ENCODE measurements around the gene KIF17.
"Not testable (repeated sequence)": the region's sequence is repeated elsewhere in the genome, so short reads cannot be mapped to it uniquely, and the experiment has no call there.

The KIF17 gene

GRCh38 chr1:20720631-20721091 is 2.9 kb upstream of the KIF17 start:
- Histone ChIP-seq H3K27ac (ENCODE audit: insufficient read depth, low read length, poor library complexity, severe bottlenecking) (no peak overlapping the region), H3K4me1 (ENCODE audit: control insufficient read depth, insufficient read depth, low read length, poor library complexity, severe bottlenecking) (peaks cover 4% of the 10 kb centered on the region), H3K27me3 (replicated peaks; ENCODE audit: control insufficient read depth, insufficient read depth, low read length, poor library complexity, severe bottlenecking) (no peaks in the 10 kb centered on the region), H3K4me3 (ENCODE audit: insufficient read depth, low read depth, low read length, poor library complexity, severe bottlenecking) (no peak overlapping the region), H3K9me3 (ENCODE audit: control insufficient read depth, low read length) (no peaks in the 10 kb centered on the region), H3K36me3 (ENCODE audit: control insufficient read depth, insufficient read depth, low read length) (no peaks in the 10 kb centered on the region)
- no peak for DNase-seq

DNA sequence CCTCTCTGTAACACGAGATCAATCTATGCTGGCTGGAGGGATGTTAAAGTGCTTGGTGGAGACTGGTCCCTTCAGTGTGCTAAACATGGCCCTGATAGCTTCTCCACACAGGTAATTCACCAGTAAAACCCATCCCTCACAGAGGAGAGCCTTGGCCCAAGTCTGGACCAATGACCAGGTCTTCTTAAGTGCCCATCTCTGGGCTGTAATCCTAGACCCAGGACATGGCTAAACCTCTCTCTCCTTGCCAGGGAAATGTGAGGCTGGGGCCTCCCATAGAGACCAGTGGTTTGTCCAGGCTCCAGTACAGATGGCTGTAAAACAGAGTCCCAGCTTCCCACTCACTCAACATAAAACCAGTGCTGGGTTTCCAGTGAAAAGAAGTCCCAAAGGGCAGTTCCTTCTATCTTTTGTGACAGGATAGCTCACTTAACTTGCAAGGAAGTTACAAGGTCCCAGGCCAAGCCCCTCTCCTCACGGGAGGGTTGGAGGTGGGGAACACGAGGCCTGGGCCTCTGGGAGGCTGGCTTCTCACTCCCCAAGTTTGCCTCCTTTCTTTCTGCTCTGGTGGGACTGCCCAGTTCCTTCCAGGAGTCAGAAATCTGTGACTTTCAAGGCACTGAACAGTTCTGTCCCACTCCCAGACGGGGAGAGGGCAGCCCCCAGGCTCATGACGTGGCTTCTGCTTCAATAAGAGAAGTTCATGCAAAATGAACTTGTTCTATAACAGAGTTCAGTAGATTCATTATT is 2.2 kb upstream of the KIF17 start:
- Histone ChIP-seq H3K9me3 (ENCODE audit: control insufficient read depth, low read length) (no peaks in the 10 kb centered on the region), H3K27ac (ENCODE audit: insufficient read depth, low read length, poor library complexity, severe bottlenecking) (no peak overlapping the region), H3K4me1 (ENCODE audit: control insufficient read depth, insufficient read depth, low read length, poor library complexity, severe bottlenecking) (peaks cover 4% of the 10 kb centered on the region), H3K36me3 (ENCODE audit: control insufficient read depth, insufficient read depth, low read length) (no peaks in the 10 kb centered on the region), H3K4me3 (ENCODE audit: insufficient read depth, low read depth, low read length, poor library complexity, severe bottlenecking) (no peak overlapping the region), H3K27me3 (replicated peaks; ENCODE audit: control insufficient read depth, insufficient read depth, low read length, poor library complexity, severe bottlenecking) (no peaks in the 10 kb centered on the region)
- no peak for DNase-seq

DNA sequence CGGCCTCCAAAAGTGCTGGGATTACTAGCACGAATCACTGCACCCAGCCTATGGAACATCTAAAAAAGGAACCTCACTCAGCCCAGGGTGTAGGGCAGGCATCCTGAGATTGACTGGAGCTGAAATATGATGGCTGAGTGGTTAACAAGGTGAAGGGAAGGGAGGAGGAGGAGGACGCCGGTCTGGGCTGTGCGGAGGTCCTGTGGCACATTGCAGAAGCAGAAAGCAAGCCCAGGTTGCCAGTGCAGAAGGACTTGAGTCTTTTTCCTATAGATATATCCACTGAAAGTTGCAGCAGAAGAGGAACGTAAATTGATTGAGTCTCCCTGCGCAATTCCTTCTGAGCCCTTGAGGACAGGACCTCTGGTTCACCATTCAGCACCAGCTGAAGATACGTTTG is 1.5 kb upstream of the KIF17 start:
- peaks cover 4% of the 10 kb centered on the region for H3K4me1 ChIP-seq (ENCODE audit: control insufficient read depth, insufficient read depth, low read length, poor library complexity, severe bottlenecking)
- DNase-seq = no peak
- H3K27me3 ChIP-seq (replicated peaks; ENCODE audit: control insufficient read depth, insufficient read depth, low read length, poor library complexity, severe bottlenecking) = no peaks in the 10 kb centered on the region

GRCh38 chr1:20718343-20718882 is 606 bp upstream of the KIF17 start:
- not testable (repeated sequence) for H3K4me1 ChIP-seq (ENCODE audit: control insufficient read depth, insufficient read depth, low read length, poor library complexity, severe bottlenecking); H3K9me3 ChIP-seq (ENCODE audit: control insufficient read depth, low read length); H3K27ac ChIP-seq (ENCODE audit: insufficient read depth, low read length, poor library complexity, severe bottlenecking); DNase-seq; H3K36me3 ChIP-seq (ENCODE audit: control insufficient read depth, insufficient read depth, low read length); H3K27me3 ChIP-seq (replicated peaks; ENCODE audit: control insufficient read depth, insufficient read depth, low read length, poor library complexity, severe bottlenecking)
- H3K4me3 ChIP-seq (ENCODE audit: insufficient read depth, low read depth, low read length, poor library complexity, severe bottlenecking) = peak overlapping the region; percentile 39

More for the DNA sequence above, 1.5 kb upstream of the KIF17 start:
- Histone ChIP-seq H3K36me3 (ENCODE audit: control insufficient read depth, insufficient read depth, low read length) (no peaks in the 10 kb centered on the region), H3K27ac (ENCODE audit: insufficient read depth, low read length, poor library complexity, severe bottlenecking) (no peak overlapping the region), H3K4me3 (ENCODE audit: insufficient read depth, low read depth, low read length, poor library complexity, severe bottlenecking) (no peak overlapping the region), H3K9me3 (ENCODE audit: control insufficient read depth, low read length) (no peaks in the 10 kb centered on the region)

DNA sequence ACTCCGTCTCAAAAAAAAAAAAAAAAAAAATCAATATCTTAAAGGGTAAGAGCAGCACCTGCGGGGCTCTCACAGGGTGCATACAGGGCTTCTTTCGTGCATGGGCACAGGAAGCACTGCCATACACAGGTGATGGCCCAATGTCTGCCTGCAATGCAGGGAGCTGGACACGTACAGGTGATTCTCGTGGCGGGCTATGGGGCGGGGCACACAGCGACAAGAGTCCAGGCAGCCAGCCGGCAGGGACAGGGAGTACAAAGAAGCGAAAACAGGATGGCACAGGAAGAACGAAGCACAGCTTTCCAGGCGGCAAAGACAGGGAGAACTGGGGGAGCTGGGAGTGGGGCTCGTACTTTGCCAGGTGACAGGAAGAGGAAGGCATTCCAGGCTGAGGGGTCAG is 1.6 kb downstream of the KIF17 start:
- DNase-seq = no peak
- Histone ChIP-seq H3K27ac (ENCODE audit: insufficient read depth, low read length, poor library complexity, severe bottlenecking) (no peak overlapping the region), H3K36me3 (ENCODE audit: control insufficient read depth, insufficient read depth, low read length) (no peaks in the 10 kb centered on the region), H3K9me3 (ENCODE audit: control insufficient read depth, low read length) (no peaks in the 10 kb centered on the region), H3K4me1 (ENCODE audit: control insufficient read depth, insufficient read depth, low read length, poor library complexity, severe bottlenecking) (peaks cover 4% of the 10 kb centered on the region), H3K4me3 (ENCODE audit: insufficient read depth, low read depth, low read length, poor library complexity, severe bottlenecking) (no peak overlapping the region), H3K27me3 (replicated peaks; ENCODE audit: control insufficient read depth, insufficient read depth, low read length, poor library complexity, severe bottlenecking) (no peaks in the 10 kb centered on the region)

DNA sequence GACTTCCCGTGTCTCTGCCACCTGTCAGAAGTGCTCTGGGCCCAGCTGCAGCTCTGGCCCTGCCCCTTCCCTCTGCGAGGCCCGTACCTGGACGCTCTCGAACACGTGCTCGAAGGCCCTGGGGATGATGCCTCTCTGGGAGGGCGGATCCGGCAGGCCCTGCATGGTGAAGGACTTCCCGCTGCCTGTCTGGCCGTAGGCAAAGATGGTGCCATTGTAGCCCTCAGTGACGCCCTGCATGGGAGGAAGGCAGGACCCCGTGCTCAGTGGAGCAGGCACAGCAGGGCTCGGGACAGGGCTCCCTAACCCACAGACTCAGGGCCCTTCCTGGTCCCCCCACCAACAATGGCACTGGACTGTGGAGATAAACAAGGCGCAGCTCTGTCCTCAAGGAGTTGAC is 2.4 kb downstream of the KIF17 start:
- Histone ChIP-seq H3K4me3 (ENCODE audit: insufficient read depth, low read depth, low read length, poor library complexity, severe bottlenecking) (no peak overlapping the region), H3K9me3 (ENCODE audit: control insufficient read depth, low read length) (no peaks in the 10 kb centered on the region), H3K4me1 (ENCODE audit: control insufficient read depth, insufficient read depth, low read length, poor library complexity, severe bottlenecking) (peaks cover 4% of the 10 kb centered on the region), H3K27me3 (replicated peaks; ENCODE audit: control insufficient read depth, insufficient read depth, low read length, poor library complexity, severe bottlenecking) (no peaks in the 10 kb centered on the region), H3K36me3 (ENCODE audit: control insufficient read depth, insufficient read depth, low read length) (no peaks in the 10 kb centered on the region), H3K27ac (ENCODE audit: insufficient read depth, low read length, poor library complexity, severe bottlenecking) (no peak overlapping the region)
- no peak for DNase-seq

DNA sequence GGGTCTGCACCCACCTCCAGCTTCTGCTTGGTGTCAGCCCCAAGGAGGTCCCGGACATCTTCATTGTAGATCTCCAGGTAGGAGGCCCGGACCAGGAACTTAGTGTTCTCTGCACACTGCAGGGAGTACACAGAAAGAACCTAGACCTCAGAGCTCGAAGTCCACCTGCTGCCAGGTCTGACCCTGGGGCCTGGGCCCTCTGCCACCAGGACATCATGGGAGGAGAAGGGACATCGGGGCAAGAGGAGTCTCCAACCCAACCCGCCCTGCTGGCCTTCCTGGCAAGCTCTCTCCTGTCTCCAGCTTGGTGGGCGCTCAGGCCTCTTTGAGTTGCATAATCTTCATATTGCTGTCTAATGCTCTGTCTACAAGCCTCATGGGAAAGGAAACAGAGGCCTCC is 4.4 kb downstream of the KIF17 start:
- H3K27ac ChIP-seq (ENCODE audit: insufficient read depth, low read length, poor library complexity, severe bottlenecking) = no peak overlapping the region
- no peaks in the 10 kb centered on the region for H3K9me3 ChIP-seq (ENCODE audit: control insufficient read depth, low read length)
- no peak for DNase-seq

DNA sequence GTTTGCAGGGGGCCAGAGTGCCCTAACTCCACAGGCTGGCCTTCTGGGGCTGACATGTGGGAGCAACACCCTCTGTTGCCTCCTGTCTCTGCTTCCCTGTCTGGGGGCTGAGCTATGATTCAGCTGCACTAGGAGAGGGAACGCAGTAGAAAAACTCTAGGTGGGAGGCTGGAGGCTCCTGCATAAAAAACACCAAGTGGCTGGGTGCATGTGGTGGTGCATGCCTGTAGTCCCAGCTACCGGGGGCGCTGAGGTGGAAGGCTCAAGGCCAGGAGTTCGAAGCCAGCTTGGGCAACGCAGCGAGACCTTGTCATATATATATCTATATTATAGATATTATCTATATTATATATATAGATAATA is 5.6 kb downstream of the KIF17 start:
- DNase-seq = no peak
- H3K27me3 ChIP-seq (replicated peaks; ENCODE audit: control insufficient read depth, insufficient read depth, low read length, poor library complexity, severe bottlenecking) = no peaks in the 10 kb centered on the region
- no peaks in the 10 kb centered on the region for H3K9me3 ChIP-seq (ENCODE audit: control insufficient read depth, low read length)
- no peak overlapping the region for H3K27ac ChIP-seq (ENCODE audit: insufficient read depth, low read length, poor library complexity, severe bottlenecking)
- H3K36me3 ChIP-seq (ENCODE audit: control insufficient read depth, insufficient read depth, low read length) = no peaks in the 10 kb centered on the region
- H3K4me1 ChIP-seq (ENCODE audit: control insufficient read depth, insufficient read depth, low read length, poor library complexity, severe bottlenecking) = peaks cover under 1% of the 10 kb centered on the region
- no peak overlapping the region for H3K4me3 ChIP-seq (ENCODE audit: insufficient read depth, low read depth, low read length, poor library complexity, severe bottlenecking)

More for the DNA sequence above, 4.4 kb downstream of the KIF17 start:
- H3K36me3 ChIP-seq (ENCODE audit: control insufficient read depth, insufficient read depth, low read length) = no peaks in the 10 kb centered on the region
- peaks cover 4% of the 10 kb centered on the region for H3K4me1 ChIP-seq (ENCODE audit: control insufficient read depth, insufficient read depth, low read length, poor library complexity, severe bottlenecking)
- H3K4me3 ChIP-seq (ENCODE audit: insufficient read depth, low read depth, low read length, poor library complexity, severe bottlenecking) = no peak overlapping the region
- H3K27me3 ChIP-seq (replicated peaks; ENCODE audit: control insufficient read depth, insufficient read depth, low read length, poor library complexity, severe bottlenecking) = no peaks in the 10 kb centered on the region

DNA sequence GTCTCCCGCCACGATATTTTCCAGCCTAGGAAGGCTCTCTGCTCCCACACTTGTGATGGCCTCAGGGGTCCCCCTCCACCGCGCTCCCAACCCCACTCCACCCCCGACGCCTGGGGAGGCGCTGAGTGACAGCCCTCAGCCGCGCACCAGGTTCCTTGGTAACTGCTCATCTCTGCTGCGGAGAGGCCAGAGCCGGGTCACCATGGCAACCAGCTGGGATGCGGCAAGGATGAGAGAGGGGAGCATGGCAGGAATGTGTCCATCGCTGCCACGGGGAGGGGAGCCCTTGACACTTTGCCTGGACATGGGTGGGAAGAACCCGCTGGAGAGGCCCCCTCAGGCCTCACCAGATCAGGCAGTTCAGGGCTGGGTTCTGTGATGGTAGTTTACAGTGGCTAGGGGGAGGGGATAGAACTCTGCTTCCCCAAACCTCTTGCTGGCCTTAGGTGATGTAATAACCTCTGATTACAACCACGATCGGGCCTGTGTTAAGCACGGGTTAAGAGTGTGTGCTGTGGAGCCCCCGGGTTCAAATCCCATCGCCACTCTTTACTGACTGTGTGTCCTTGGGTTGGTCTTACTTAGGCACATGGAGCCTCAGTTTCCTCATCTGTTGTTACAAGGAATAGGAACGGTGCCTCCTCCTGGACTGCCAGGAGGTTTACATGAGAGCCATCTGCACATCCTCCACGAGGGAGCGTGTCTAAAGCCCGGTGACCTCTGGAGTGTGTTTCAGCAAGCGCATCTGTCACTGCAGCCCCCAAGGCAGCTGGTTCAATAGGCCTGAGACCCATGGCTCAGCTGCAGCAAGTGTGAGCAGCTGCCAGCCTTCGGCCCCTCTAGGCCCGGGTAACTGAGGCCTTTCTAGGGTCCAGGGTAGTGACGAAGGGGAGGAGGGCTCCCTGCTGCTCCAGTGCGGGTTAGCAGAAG is 6.3 kb downstream of the KIF17 start:
- Histone ChIP-seq H3K27me3 (replicated peaks; ENCODE audit: control insufficient read depth, insufficient read depth, low read length, poor library complexity, severe bottlenecking) (no peaks in the 10 kb centered on the region), H3K4me3 (ENCODE audit: insufficient read depth, low read depth, low read length, poor library complexity, severe bottlenecking) (no peak overlapping the region), H3K9me3 (ENCODE audit: control insufficient read depth, low read length) (no peaks in the 10 kb centered on the region), H3K4me1 (ENCODE audit: control insufficient read depth, insufficient read depth, low read length, poor library complexity, severe bottlenecking) (no peaks in the 10 kb centered on the region), H3K27ac (ENCODE audit: insufficient read depth, low read length, poor library complexity, severe bottlenecking) (no peak overlapping the region), H3K36me3 (ENCODE audit: control insufficient read depth, insufficient read depth, low read length) (no peaks in the 10 kb centered on the region)
- DNase-seq = no peak
